C4-2B (cell line): ENCODE data around the gene ZNF529.

Experiments used
- CTCF ChIP-seq: fragments of 450-650 bp; conservative IDR thresholded peaks from 2 replicates; pipeline ENCODE4 v1.5.1; 2017; ENCODE audit warnings: mild to moderate bottlenecking
- ZFX ChIP-seq: fragments of 450-650 bp; IDR thresholded peaks from 2 replicates; pipeline ENCODE4 v1.6.1; 2017

GRCh38 chr19:36526581-36526980, 46.5 kb downstream of the ZNF529 start:
- TF ChIP-seq ZFX, result no peak
- no peak for TF ChIP-seq CTCF
